ENCODE measurements around the gene SYPL2. TPM values are rescaled to one million over a fixed set of nuclear protein-coding genes. Genes with fewer than 3 reads are reported as not detected.

The SYPL2 gene
- total RNA-seq, 4 donors from 2014 or later: 1.5 to 3.5 (median 2.4) TPM

GRCh38 chr1:109488696-109489095 is 22.4 kb downstream of the SYPL2 start:
- peaks cover 0 to 29% (median 12%) of the 10 kb centered on the region in 4 donors for H3K4me1 ChIP-seq
- TF ChIP-seq EP300 (IDR thresholded peaks at IDR 0.05) (no peak), CTCF (IDR thresholded peaks at IDR 0.05) (no peak)
- no peaks in the 10 kb centered on the region for H3K27me3 ChIP-seq
- no peak overlapping the region for H3K27ac ChIP-seq
- peaks cover 0 to 41% (median 4%) of the 10 kb centered on the region in 3 donors for H3K36me3 ChIP-seq
- H3K9me3 ChIP-seq: no peaks in the 10 kb centered on the region
- DNase-seq (ENCODE audit: low spot score in 2 of 2): no peak
- H3K4me3 ChIP-seq: no peak overlapping the region
- WGBS, 2 donors: 90 to 94% methylated on average over 10 to 12 of the region's 12 CpGs

GRCh38 chr1:109490029-109490933 is 23.9 kb downstream of the SYPL2 start:
- peaks cover 0 to 41% (median 4%) of the 10 kb centered on the region in 3 donors for H3K36me3 ChIP-seq
- peaks cover 0 to 27% (median 13%) of the 10 kb centered on the region in 4 donors for H3K4me1 ChIP-seq
- WGBS, 2 donors: 82 to 83% methylated on average over 9 to 11 of the region's 11 CpGs
- DNase-seq (ENCODE audit: low spot score in 2 of 2): peak; percentile 56 to 83
- H3K9me3 ChIP-seq: no peaks in the 10 kb centered on the region
- H3K4me3 ChIP-seq: no peak overlapping the region
- no peaks in the 10 kb centered on the region for H3K27me3 ChIP-seq
- TF ChIP-seq EP300 (IDR thresholded peaks at IDR 0.05): no peak
- TF ChIP-seq CTCF (IDR thresholded peaks at IDR 0.05): peak; percentile 69 to 86 (median 81)
- H3K27ac ChIP-seq: no peak overlapping the region

- no peak for TF ChIP-seq CTCF (IDR thresholded peaks at IDR 0.05)
- TF ChIP-seq EP300 (IDR thresholded peaks at IDR 0.05): no peak
- no peak for TF ChIP-seq POLR2A (IDR thresholded peaks at IDR 0.05)
- Histone ChIP-seq H3K36me3 (peaks cover 0 to 46% (median 4%) of the 10 kb centered on the region in 3 donors), H3K27me3 (no peaks in the 10 kb centered on the region), H3K9me3 (no peaks in the 10 kb centered on the region), H3K27ac (no peak overlapping the region), H3K4me1 (peaks cover 0 to 29% (median 15%) of the 10 kb centered on the region in 4 donors), H3K4me3 (no peak overlapping the region)
- DNase-seq (ENCODE audit: low spot score in 2 of 2): no peak
- WGBS, 2 donors: 86 to 95% methylated on average over 11 of the region's 11 CpGs
Measured at GRCh38 chr1:109490934-109491302, 24.6 kb downstream of the SYPL2 start.

GRCh38 chr1:109491372-109491771 is 25.0 kb downstream of the SYPL2 start:
- TF ChIP-seq EP300 (IDR thresholded peaks at IDR 0.05) (no peak), POLR2A (IDR thresholded peaks at IDR 0.05) (no peak), CTCF (IDR thresholded peaks at IDR 0.05) (no peak)
- H3K9me3 ChIP-seq: no peaks in the 10 kb centered on the region
- peaks cover 0 to 33% (median 15%) of the 10 kb centered on the region in 4 donors for H3K4me1 ChIP-seq
- WGBS, 2 donors: 91 to 100% methylated on average over 5 to 8 of the region's 8 CpGs
- peaks cover 0 to 50% (median 4%) of the 10 kb centered on the region in 3 donors for H3K36me3 ChIP-seq
- H3K27ac ChIP-seq: no peak overlapping the region
- no peak overlapping the region for H3K4me3 ChIP-seq
- DNase-seq (ENCODE audit: low spot score in 2 of 2): no peak
- H3K27me3 ChIP-seq: no peaks in the 10 kb centered on the region

- Histone ChIP-seq H3K4me3 (no peak overlapping the region), H3K36me3 (peaks cover 0 to 54% (median 4%) of the 10 kb centered on the region in 3 donors), H3K9me3 (no peaks in the 10 kb centered on the region), H3K27me3 (no peaks in the 10 kb centered on the region), H3K4me1 (peaks cover 0 to 35% (median 15%) of the 10 kb centered on the region in 4 donors), H3K27ac (peak overlapping the region in 1 of 4 donors; percentile 86)
- no peak for DNase-seq (ENCODE audit: low spot score in 2 of 2)
- WGBS, 2 donors: 65 to 70% methylated on average over 4 of the region's 4 CpGs
- TF ChIP-seq CTCF (IDR thresholded peaks at IDR 0.05): no peak
- TF ChIP-seq POLR2A (IDR thresholded peaks at IDR 0.05): no peak
- no peak for TF ChIP-seq EP300 (IDR thresholded peaks at IDR 0.05)
Measured at GRCh38 chr1:109492779-109493178, 26.4 kb downstream of the SYPL2 start.

All from tibial nerve (tissue), 4 donors.